Activated T-helper 17 cell treated with anti-CD3 and anti-CD28 coated beads, Interleukin-2, amount 50 U/mL, for 72 hours (primary cell): Measurements from ENCODE around the gene PCSK5. TPM values are rescaled to one million over a fixed set of nuclear protein-coding genes. Genes with fewer than 3 reads are reported as not detected.

Experiments
- ATAC-seq: fragments of 150-1000 bp; cut with Tn5 transposase; replicated peaks from 2 replicates; pipeline ENCODE4 v1.10.0; 2021; ENCODE audit warnings: mild to moderate bottlenecking, moderate library complexity
- H3K27ac Mint-ChIP-seq: one replicate; pipeline ENCODE4 v1.8.0; 2022; ENCODE audit warnings: mixed read lengths
- H3K27me3 Mint-ChIP-seq: one replicate; pipeline ENCODE4 v1.8.0; 2022; ENCODE audit warnings: mixed read lengths
- H3K36me3 Mint-ChIP-seq: one replicate; pipeline ENCODE4 v1.8.0; 2022; ENCODE audit warnings: low read depth, mild to moderate bottlenecking, mixed read lengths
- H3K4me1 Mint-ChIP-seq: one replicate; pipeline ENCODE4 v1.8.0; 2022; ENCODE audit warnings: mixed read lengths
- H3K4me3 Mint-ChIP-seq: one replicate; pipeline ENCODE4 v1.8.0; 2022; ENCODE audit warnings: mild to moderate bottlenecking, mixed read lengths
- H3K9me3 Mint-ChIP-seq: one replicate; pipeline ENCODE4 v1.8.0; 2022; ENCODE audit warnings: mixed read lengths
- total RNA-seq, 2 donors: library from RNA; stranded (reverse); gene quantifications; one replicate each; pipeline ENCODE4 v1.2.3, GENCODE V29; 2022

PCSK5 gene
- total RNA-seq, 2 donors from 2014 or later = 1.6 to 3.8 TPM

GRCh38 chr9:75979362-75979761 lies 88.9 kb downstream of the PCSK5 start:
- no peak for ATAC-seq
- Mint-ChIP-seq H3K27ac (no peak overlapping the region), H3K36me3 (no peaks in the 10 kb centered on the region), H3K9me3 (no peaks in the 10 kb centered on the region), H3K4me1 (no peaks in the 10 kb centered on the region), H3K4me3 (no peak overlapping the region), H3K27me3 (no peaks in the 10 kb centered on the region)

- no peak for ATAC-seq
- Mint-ChIP-seq H3K9me3 (no peaks in the 10 kb centered on the region), H3K4me1 (no peaks in the 10 kb centered on the region), H3K27ac (no peak overlapping the region), H3K36me3 (peaks cover 18% of the 10 kb centered on the region), H3K4me3 (no peak overlapping the region), H3K27me3 (no peaks in the 10 kb centered on the region)
Measured at GRCh38 chr9:75983319-75984045, 93.0 kb downstream of the PCSK5 start.

GRCh38 chr9:75985515-75985914 lies 95.0 kb downstream of the PCSK5 start:
- Mint-ChIP-seq H3K4me1 (no peaks in the 10 kb centered on the region), H3K9me3 (no peaks in the 10 kb centered on the region), H3K27me3 (no peaks in the 10 kb centered on the region), H3K4me3 (no peak overlapping the region), H3K27ac (no peak overlapping the region), H3K36me3 (peaks cover 18% of the 10 kb centered on the region)
- no peak for ATAC-seq

- peaks cover 8% of the 10 kb centered on the region for H3K4me1 Mint-ChIP-seq
- no peaks in the 10 kb centered on the region for H3K27me3 Mint-ChIP-seq
- no peak for ATAC-seq
- peaks cover 18% of the 10 kb centered on the region for H3K36me3 Mint-ChIP-seq
- H3K9me3 Mint-ChIP-seq = no peaks in the 10 kb centered on the region
- no peak overlapping the region for H3K4me3 Mint-ChIP-seq
- H3K27ac Mint-ChIP-seq = no peak overlapping the region
Measured at GRCh38 chr9:75988663-75989062, 98.2 kb downstream of the PCSK5 start.

- Mint-ChIP-seq H3K4me3 (no peak overlapping the region), H3K9me3 (no peaks in the 10 kb centered on the region), H3K4me1 (peaks cover 8% of the 10 kb centered on the region), H3K27ac (no peak overlapping the region), H3K27me3 (no peaks in the 10 kb centered on the region), H3K36me3 (peaks cover 18% of the 10 kb centered on the region)
- ATAC-seq = no peak
Measured at GRCh38 chr9:75990156-75990555, 99.7 kb downstream of the PCSK5 start.

GRCh38 chr9:75990576-75991304 lies 100.3 kb downstream of the PCSK5 start:
- no peaks in the 10 kb centered on the region for H3K27me3 Mint-ChIP-seq
- no peak overlapping the region for H3K27ac Mint-ChIP-seq
- H3K36me3 Mint-ChIP-seq = peaks cover 18% of the 10 kb centered on the region
- peaks cover 8% of the 10 kb centered on the region for H3K4me1 Mint-ChIP-seq
- ATAC-seq = no peak
- no peak overlapping the region for H3K4me3 Mint-ChIP-seq
- no peaks in the 10 kb centered on the region for H3K9me3 Mint-ChIP-seq

- H3K4me3 Mint-ChIP-seq = peak overlapping the region; percentile 35
- ATAC-seq = peak; percentile 90
- no peaks in the 10 kb centered on the region for H3K27me3 Mint-ChIP-seq
- no peaks in the 10 kb centered on the region for H3K9me3 Mint-ChIP-seq
- H3K36me3 Mint-ChIP-seq = peaks cover 1% of the 10 kb centered on the region
- peaks cover 8% of the 10 kb centered on the region for H3K4me1 Mint-ChIP-seq
- peak overlapping the region; percentile 49 for H3K27ac Mint-ChIP-seq
Measured at GRCh38 chr9:75992482-75993206, 102.2 kb downstream of the PCSK5 start.

- H3K9me3 Mint-ChIP-seq = no peaks in the 10 kb centered on the region
- ATAC-seq = peak; percentile 50
- no peaks in the 10 kb centered on the region for H3K36me3 Mint-ChIP-seq
- no peaks in the 10 kb centered on the region for H3K27me3 Mint-ChIP-seq
- H3K4me1 Mint-ChIP-seq = peaks cover 8% of the 10 kb centered on the region
- H3K27ac Mint-ChIP-seq = no peak overlapping the region
- H3K4me3 Mint-ChIP-seq = peak overlapping the region; percentile 35
Measured at GRCh38 chr9:75993434-75993833, 103.0 kb downstream of the PCSK5 start.

- Mint-ChIP-seq H3K27me3 (no peaks in the 10 kb centered on the region), H3K4me1 (peaks cover 8% of the 10 kb centered on the region), H3K9me3 (no peaks in the 10 kb centered on the region), H3K27ac (no peak overlapping the region), H3K4me3 (no peak overlapping the region), H3K36me3 (no peaks in the 10 kb centered on the region)
- no peak for ATAC-seq
Measured at GRCh38 chr9:75995066-75995465, 104.6 kb downstream of the PCSK5 start.

GRCh38 chr9:75996726-75997125 lies 106.3 kb downstream of the PCSK5 start:
- no peak overlapping the region for H3K27ac Mint-ChIP-seq
- H3K36me3 Mint-ChIP-seq = no peaks in the 10 kb centered on the region
- H3K4me3 Mint-ChIP-seq = no peak overlapping the region
- ATAC-seq = no peak
- H3K9me3 Mint-ChIP-seq = no peaks in the 10 kb centered on the region
- no peaks in the 10 kb centered on the region for H3K27me3 Mint-ChIP-seq
- H3K4me1 Mint-ChIP-seq = peaks cover 8% of the 10 kb centered on the region

GRCh38 chr9:75997206-75997605 lies 106.7 kb downstream of the PCSK5 start:
- no peak overlapping the region for H3K27ac Mint-ChIP-seq
- no peaks in the 10 kb centered on the region for H3K27me3 Mint-ChIP-seq
- H3K4me1 Mint-ChIP-seq = peaks cover 8% of the 10 kb centered on the region
- no peaks in the 10 kb centered on the region for H3K36me3 Mint-ChIP-seq
- no peak for ATAC-seq
- no peak overlapping the region for H3K4me3 Mint-ChIP-seq
- no peaks in the 10 kb centered on the region for H3K9me3 Mint-ChIP-seq

- Mint-ChIP-seq H3K4me1 (no peaks in the 10 kb centered on the region), H3K27ac (no peak overlapping the region), H3K36me3 (no peaks in the 10 kb centered on the region), H3K9me3 (no peaks in the 10 kb centered on the region), H3K4me3 (no peak overlapping the region), H3K27me3 (no peaks in the 10 kb centered on the region)
- no peak for ATAC-seq
Measured at GRCh38 chr9:75998096-75998780, 107.8 kb downstream of the PCSK5 start.

GRCh38 chr9:76001459-76001858 lies 111.0 kb downstream of the PCSK5 start:
- no peaks in the 10 kb centered on the region for H3K27me3 Mint-ChIP-seq
- ATAC-seq = no peak
- no peak overlapping the region for H3K27ac Mint-ChIP-seq
- no peaks in the 10 kb centered on the region for H3K9me3 Mint-ChIP-seq
- H3K36me3 Mint-ChIP-seq = no peaks in the 10 kb centered on the region
- no peak overlapping the region for H3K4me3 Mint-ChIP-seq
- H3K4me1 Mint-ChIP-seq = peaks cover 7% of the 10 kb centered on the region

- peaks cover 3% of the 10 kb centered on the region for H3K27me3 Mint-ChIP-seq
- no peak for ATAC-seq
- H3K9me3 Mint-ChIP-seq = no peaks in the 10 kb centered on the region
- no peaks in the 10 kb centered on the region for H3K36me3 Mint-ChIP-seq
- no peak overlapping the region for H3K4me3 Mint-ChIP-seq
- H3K27ac Mint-ChIP-seq = no peak overlapping the region
- peaks cover 11% of the 10 kb centered on the region for H3K4me1 Mint-ChIP-seq
Measured at GRCh38 chr9:76003041-76003440, 112.6 kb downstream of the PCSK5 start.
